Measurements from ENCODE around the gene KCNN2. TPM values are rescaled to one million over a fixed set of nuclear protein-coding genes. Genes with fewer than 3 reads are reported as not detected.

KCNN2 gene
- total and polyA plus RNA-seq, 7 donors = 0.31 to 8.2 (median 3.6) TPM; not detected in 2

- Histone ChIP-seq H3K9me3 (no peaks in the 10 kb centered on the region), H3K36me3 (no peaks in the 10 kb centered on the region), H3K4me1 (no peaks in the 10 kb centered on the region), H3K27me3 (no peaks in the 10 kb centered on the region), H3K27ac (no peak overlapping the region), H3K4me3 (no peak overlapping the region)
- intact Hi-C loops (cut with DNase I) = no loop called here
- 10 to 43% methylated on average over 1 of the region's 1 CpG for WGBS, 2 donors
- no peak for DNase-seq
- TF ChIP-seq POLR2AphosphoS5 (IDR thresholded peaks at IDR 0.05) = no peak
- TF ChIP-seq EP300 (IDR thresholded peaks at IDR 0.05) = no peak
- no peak for TF ChIP-seq POLR2A (IDR thresholded peaks at IDR 0.05)
- TF ChIP-seq CTCF (IDR thresholded peaks at IDR 0.05) = no peak
Measured at GRCh38 chr5:114393159-114393558, 31.3 kb downstream of the KCNN2 start.

- no peaks in the 10 kb centered on the region for H3K9me3 ChIP-seq
- no peak for DNase-seq
- H3K27me3 ChIP-seq = no peaks in the 10 kb centered on the region
- 73 to 84% methylated on average over 1 of the region's 1 CpG for WGBS, 2 donors
- no peak overlapping the region for H3K27ac ChIP-seq
- no peaks in the 10 kb centered on the region for H3K4me1 ChIP-seq
- TF ChIP-seq EP300 (IDR thresholded peaks at IDR 0.05) (no peak), POLR2A (IDR thresholded peaks at IDR 0.05) (no peak), CTCF (IDR thresholded peaks at IDR 0.05) (no peak), POLR2AphosphoS5 (IDR thresholded peaks at IDR 0.05) (no peak)
- intact Hi-C loops (cut with DNase I) = no loop called here
- H3K36me3 ChIP-seq = no peaks in the 10 kb centered on the region
- H3K4me3 ChIP-seq = no peak overlapping the region
Measured at GRCh38 chr5:114402206-114402605, 40.3 kb downstream of the KCNN2 start.

- Histone ChIP-seq H3K27ac (no peak overlapping the region), H3K27me3 (no peaks in the 10 kb centered on the region), H3K4me3 (no peak overlapping the region), H3K9me3 (no peaks in the 10 kb centered on the region), H3K36me3 (no peaks in the 10 kb centered on the region), H3K4me1 (peaks cover 0 to 6% (median 2%) of the 10 kb centered on the region in 4 donors)
- no peak for DNase-seq
- no peak for TF ChIP-seq CTCF (IDR thresholded peaks at IDR 0.05)
- no peak for TF ChIP-seq POLR2A (IDR thresholded peaks at IDR 0.05)
- TF ChIP-seq POLR2AphosphoS5 (IDR thresholded peaks at IDR 0.05) = no peak
- TF ChIP-seq EP300 (IDR thresholded peaks at IDR 0.05) = no peak
- WGBS, 2 donors = 85 to 95% methylated on average over 3 of the region's 3 CpGs
- intact Hi-C loops (cut with DNase I) = no loop called here
Measured at GRCh38 chr5:114407783-114408182, 45.9 kb downstream of the KCNN2 start.

- intact Hi-C loops (cut with DNase I) = no loop called here
Measured at GRCh38 chr5:114408847-114409246, 47.0 kb downstream of the KCNN2 start.

More at GRCh38 chr5:114408847-114409246, 47.0 kb downstream of the KCNN2 start:
- H3K9me3 ChIP-seq = no peaks in the 10 kb centered on the region
- no peaks in the 10 kb centered on the region for H3K36me3 ChIP-seq
- H3K4me1 ChIP-seq = peaks cover 0 to 8% (median 3%) of the 10 kb centered on the region in 4 donors
- H3K27me3 ChIP-seq = no peaks in the 10 kb centered on the region
- no peak for DNase-seq
- TF ChIP-seq POLR2A (IDR thresholded peaks at IDR 0.05) (no peak), CTCF (IDR thresholded peaks at IDR 0.05) (no peak), EP300 (IDR thresholded peaks at IDR 0.05) (no peak), POLR2AphosphoS5 (IDR thresholded peaks at IDR 0.05) (no peak)
- H3K27ac ChIP-seq = no peak overlapping the region
- H3K4me3 ChIP-seq = no peak overlapping the region
- WGBS, 2 donors = 87 to 91% methylated on average over 3 of the region's 3 CpGs

All from sigmoid colon (tissue), 7 donors.